HG02981 (cell line): Measurements from ENCODE around the gene GTF2IRD2.
"Not testable (repeated sequence)": the region's sequence is repeated elsewhere in the genome, so short reads cannot be mapped to it uniquely, and the experiment has no call there.

Source experiments
- ATAC-seq: cut with Tn5 transposase; IDR thresholded peaks from one replicate; pipeline ENCODE4 v1.9.1; 2021; ENCODE audit warnings: mild to moderate bottlenecking, moderate library complexity; ENCODE audit not compliant: unreplicated experiment

The GTF2IRD2 gene

GRCh38 chr7:74850833-74851721 is at the start of gene GTF2IRD2:
Gene GTF2IRD2 (minus strand): TSS chr7:74851605. CDS start chr7:74836378, 15,227 bp downstream.
- peak; percentile 85 for ATAC-seq

GRCh38 chr7:74890158-74891123 is 39.0 kb upstream of the GTF2IRD2 start:
- ATAC-seq, result peak; percentile 66

GRCh38 chr7:74889518-74890129 is 38.2 kb upstream of the GTF2IRD2 start:
- not testable (repeated sequence) for ATAC-seq

- not testable (repeated sequence) for ATAC-seq
Observed at GRCh38 chr7:74885295-74885694, 33.9 kb upstream of the GTF2IRD2 start.

GRCh38 chr7:74882110-74882509 is 30.7 kb upstream of the GTF2IRD2 start:
- not testable (repeated sequence) for ATAC-seq

GRCh38 chr7:74874748-74875512 is 23.5 kb upstream of the GTF2IRD2 start:
- ATAC-seq, result not testable (repeated sequence)

GRCh38 chr7:74874104-74874747 is 22.8 kb upstream of the GTF2IRD2 start:
- ATAC-seq, result not testable (repeated sequence)

- ATAC-seq, result not testable (repeated sequence)
Observed at GRCh38 chr7:74872542-74872941, 21.1 kb upstream of the GTF2IRD2 start.

- ATAC-seq, result not testable (repeated sequence)
Observed at GRCh38 chr7:74865777-74866176, 14.4 kb upstream of the GTF2IRD2 start.

- ATAC-seq, result not testable (repeated sequence)
Observed at GRCh38 chr7:74849853-74850252, 1.6 kb downstream of the GTF2IRD2 start.

- not testable (repeated sequence) for ATAC-seq
Observed at GRCh38 chr7:74830411-74830810, 21.0 kb downstream of the GTF2IRD2 start.

GRCh38 chr7:74829959-74830358 is 21.4 kb downstream of the GTF2IRD2 start:
- not testable (repeated sequence) for ATAC-seq

GRCh38 chr7:74821259-74821658 is 30.1 kb downstream of the GTF2IRD2 start:
- not testable (repeated sequence) for ATAC-seq

- peak; percentile 79 for ATAC-seq
Observed at GRCh38 chr7:74820146-74820805, 31.1 kb downstream of the GTF2IRD2 start.

GRCh38 chr7:74815882-74816281 is 35.5 kb downstream of the GTF2IRD2 start:
- not testable (repeated sequence) for ATAC-seq

GRCh38 chr7:74798644-74799043 is 52.8 kb downstream of the GTF2IRD2 start:
- ATAC-seq, result not testable (repeated sequence)

- not testable (repeated sequence) for ATAC-seq
Observed at GRCh38 chr7:74797848-74798622, 53.4 kb downstream of the GTF2IRD2 start.

- not testable (repeated sequence) for ATAC-seq
Observed at GRCh38 chr7:74789200-74789736, 62.1 kb downstream of the GTF2IRD2 start.
